K562 (cell line): ENCODE results near the gene HDAC10. TPM values are rescaled to one million over a fixed set of nuclear protein-coding genes. Genes with fewer than 3 reads are reported as not detected.
A peak's percentile ranks its signal among the peaks of the same experiment; 100 is the strongest.

Experiments
- ATAC-seq: fragments of 200-7000 bp; cut with Tn5 transposase; 3 replicates; pipeline ENCODE4 v1.9.1; 2020; ENCODE audit warnings: moderate library complexity
- BruUV-seq: library from RNA; stranded (reverse); fragments of 400-500 nt; replicated peaks from 2 replicates; lab custom pipeline; 2021; lab: Mats Ljungman, UMichigan
- CTCF ChIA-PET: fragments of 300-600 bp; formaldehyde crosslinking; extraction: SDS; loops from one replicate; lab custom pipeline; 2021; ENCODE audit warnings: low intra/inter-chr PET ratio; lab: Yijun Ruan, JAX
- POLR2A ChIA-PET: fragments of 300-600, 350-650 bp; sonication (Branson Sonifier 250); formaldehyde crosslinking; extraction: SDS; loops from one replicate; lab custom pipeline; 2021; ENCODE audit warnings: antibody characterized with exemption, inconsistent platforms; lab: Yijun Ruan, JAX
- DNase-seq, 4 experiments: peaks; one replicate each; pipeline versions ENCODE4 v3.0.0 to v3.0.0-alpha.2; 2011 to 2018; ENCODE audit warnings: low spot score in 3 of 4, mixed read lengths in 3 of 4; ENCODE audit errors: extremely low read depth in 1 of 4
- FAIRE-seq: peaks from 2 replicates; lab custom pipeline; 2011; peaks lifted over from hg19 to GRCh38; lab: Jason Lieb, UNC
- H2AFZ ChIP-seq: 2 replicates; pipeline ENCODE4 v1.6.0; 2011; ENCODE audit warnings: low read depth, low read length, control low read depth, inconsistent platforms
- H3K27ac ChIP-seq: fragments of 200-600 bp; 3 replicates; pipeline ENCODE4 v1.8.0; 2011; ENCODE audit warnings: low read depth, mild to moderate bottlenecking, control low read depth, inconsistent platforms, low read length, moderate library complexity, mixed read lengths; ENCODE audit errors: extremely low read depth
- H3K27me3 ChIP-seq, 2 experiments: fragments of 300-600 bp in 1 of 2; 2 replicates in 1 of 2; 3 replicates in 1 of 2; pipeline versions ENCODE4 v1.6.0 to v1.8.0; 2011; ENCODE audit warnings: inconsistent platforms in 2 of 2, low read length in 2 of 2, mild to moderate bottlenecking in 1 of 2, mixed read lengths in 1 of 2, moderate library complexity in 1 of 2; ENCODE audit not compliant: control insufficient read depth in 2 of 2, insufficient read depth in 2 of 2
- H3K36me3 ChIP-seq: fragments of 300-600 bp; 3 replicates; pipeline ENCODE4 v1.8.0; 2011; ENCODE audit warnings: mild to moderate bottlenecking, low read length, inconsistent platforms; ENCODE audit not compliant: control insufficient read depth, insufficient read depth
- H3K4me1 ChIP-seq, 2 experiments: fragments of 200-600 bp in 1 of 2; replicated peaks in 1 of 2; 2 replicates in 1 of 2; 3 replicates in 1 of 2; pipeline versions ENCODE4 v1.5.1 to v1.8.0; 2011; ENCODE audit warnings: inconsistent platforms in 2 of 2, low read length in 2 of 2, mild to moderate bottlenecking in 1 of 2, mixed read lengths in 1 of 2, moderate library complexity in 1 of 2; ENCODE audit not compliant: control insufficient read depth in 2 of 2, insufficient read depth in 2 of 2
- H3K4me2 ChIP-seq: 2 replicates; pipeline ENCODE4 v1.6.1; 2011; ENCODE audit warnings: low read length, control low read depth, inconsistent platforms, mixed read lengths; ENCODE audit not compliant: insufficient read depth
- H3K4me3 ChIP-seq: fragments of 200-600 bp; sonication (generic), shearing (Covaris generic); 2 replicates; pipeline ENCODE4 v1.5.1; 2016; ENCODE audit warnings: control low read depth, inconsistent platforms
- H3K79me2 ChIP-seq: fragments of 200-600 bp; 3 replicates; pipeline ENCODE4 v1.8.0; 2011; ENCODE audit warnings: low read length, inconsistent platforms; ENCODE audit not compliant: control insufficient read depth, insufficient read depth
- H3K9ac ChIP-seq, 2 experiments: 2 replicates each; pipeline versions ENCODE4 v1.6.0 to v1.6.1; 2011; ENCODE audit warnings: low read depth in 2 of 2, low read length in 2 of 2, control low read depth in 1 of 2, inconsistent platforms in 1 of 2, mild to moderate bottlenecking in 1 of 2, mixed read lengths in 1 of 2; ENCODE audit not compliant: insufficient read depth in 1 of 2
- H3K9me1 ChIP-seq: one replicate; pipeline ENCODE4 v1.6.0; 2011; ENCODE audit warnings: inconsistent platforms, mild to moderate bottlenecking, low read length, moderate library complexity; ENCODE audit not compliant: control insufficient read depth, insufficient read depth
- H3K9me3 ChIP-seq: replicated peaks from 2 replicates; pipeline ENCODE4 v1.5.1; 2011; ENCODE audit warnings: low read depth, low read length, inconsistent platforms; ENCODE audit not compliant: control insufficient read depth, insufficient read depth
- H4K20me1 ChIP-seq: replicated peaks from 2 replicates; pipeline ENCODE4 v1.6.1; 2011; ENCODE audit warnings: low read length, inconsistent platforms, mixed read lengths; ENCODE audit not compliant: control insufficient read depth, insufficient read depth
- ASH1L ChIP-seq: fragments of 450-650 bp; IDR thresholded peaks from 2 replicates; pipeline ENCODE4 v1.6.1; 2018; ENCODE audit warnings: borderline replicate concordance, mild to moderate bottlenecking, low read depth; ENCODE audit not compliant: partially characterized antibody
- NFIX ChIP-seq: fragments of 250-450 bp; sonication (Bioruptor Pico); IDR thresholded peaks from 2 replicates; pipeline ENCODE4 v1.4.0; 2020; ENCODE audit warnings: low read depth, mild to moderate bottlenecking, moderate library complexity
- POLR2A ChIP-seq: fragments of 450-650 bp; conservative IDR thresholded peaks from 2 replicates; pipeline ENCODE4 v1.6.1; 2016
- POLR2G ChIP-seq: fragments of 200-400 bp; formaldehyde crosslinking; IDR thresholded peaks from 2 replicates; pipeline ENCODE4 v1.6.1; 2017; ENCODE audit warnings: low read depth, mild to moderate bottlenecking, antibody characterized with exemption, low read length, moderate library complexity
- PTBP1 ChIP-seq: fragments of 200-400 bp; formaldehyde crosslinking; IDR thresholded peaks from 2 replicates; pipeline ENCODE4 v1.6.1; 2017; ENCODE audit warnings: low read depth, low read length
- RBFOX2 ChIP-seq: fragments of 200-400 bp; formaldehyde crosslinking; IDR thresholded peaks from 2 replicates; pipeline ENCODE4 v1.6.1; 2017; ENCODE audit warnings: low read depth, mild to moderate bottlenecking, low read length, moderate library complexity
- SMAD1 ChIP-seq: fragments of 150-350 bp; IDR thresholded peaks from 2 replicates; pipeline ENCODE4 v1.6.1; 2014; ENCODE audit warnings: low read length, low read depth; ENCODE audit not compliant: partially characterized antibody
- SNRNP70 ChIP-seq: fragments of 200-400 bp; formaldehyde crosslinking; optimal IDR thresholded peaks from 2 replicates; pipeline ENCODE3; 2017; ENCODE audit warnings: low read depth, low read length
- ZNF263 ChIP-seq: sonication (generic); formaldehyde crosslinking; IDR thresholded peaks from 2 replicates; pipeline ENCODE4 v1.8.0; 2022; ENCODE audit warnings: mild to moderate bottlenecking, missing genetic modification reagents, borderline replicate concordance
- ZNF311 ChIP-seq: fragments of 250-450 bp; sonication (Bioruptor Pico); IDR thresholded peaks from 2 replicates; pipeline ENCODE4 v1.4.0; 2020; ENCODE audit warnings: mild to moderate bottlenecking, moderate library complexity
- ZNF398 ChIP-seq: fragments of 250-450 bp; sonication (Bioruptor Pico); IDR thresholded peaks from 2 replicates; pipeline ENCODE4 v1.8.0; 2021; ENCODE audit warnings: moderate library complexity, mild to moderate bottlenecking, inconsistent platforms
- WGBS: fragments of 100-300 bp; shearing (Covaris generic); methylation state at CpG from one replicate; pipeline ENCODE4 v1.1.6; 2016; ENCODE audit warnings: low coverage, mixed read lengths; ENCODE audit not compliant: insufficient coverage; ENCODE audit errors: missing lambda C conversion rate; 5-methylcytosine and 5-hydroxymethylcytosine counted together
- in situ Hi-C: fragments of 300-500 bp; cut with MboI; formaldehyde crosslinking; loops from 4 replicates; pipeline ENCODE4 v1.15.0; 2018; ENCODE audit warnings: inconsistent platforms, mixed read lengths
- intact Hi-C: fragments of 100-400 bp; cut with micrococcal nuclease; formaldehyde crosslinking; loops from 2 replicates; pipeline ENCODE4 v1.14.2; 2022
- polyA plus RNA-seq, 8 experiments: library from polyadenylated mRNA; depleted of rRNA in 4 of 8; stranded (reverse) in 5 of 8; unstranded in 3 of 8; fragments of >200 nt; fragmentation: Nextera tagmentation in 2 of 8; fragmentation: Illumina TruSeq in 1 of 8; extraction: Ambion mirVana in 2 of 8; extraction: Trizol in 1 of 8; gene quantifications; 2 replicates each; pipeline versions ENCODE4 v1.2.1 to v1.2.3, GENCODE V29; 2011 to 2014; ENCODE audit warnings: inconsistent platforms in 1 of 8, missing spikeins in 1 of 8
- total RNA-seq, 7 experiments: library from RNA; depleted of rRNA in 6 of 7; stranded (reverse); fragments of >200 nt in 6 of 7; fragmentation: Illumina TruSeq in 2 of 7; extraction: Trizol in 2 of 7; gene quantifications; 2 replicates each; pipeline versions ENCODE4 v1.2.1 to v1.2.3, GENCODE V29; 2011 to 2021; ENCODE audit warnings: low replicate concordance in 1 of 7

Gene HDAC10
- total and polyA plus RNA-seq, 9 of the 15 experiments (the other 6 are each of a cell fraction or from before 2014, with no cell fraction given): 0.10 to 44.2 (median 6.5) TPM

- no peak for DNase-seq
- WGBS: 98% methylated on average over 14 of the region's 43 CpGs
- peaks cover 88% of the 10 kb centered on the region; the same call in 2 of the 3 replicates for H3K36me3 ChIP-seq
Measured at GRCh38 chr22:50218153-50218995, 32.7 kb downstream of the HDAC10 start.

More at GRCh38 chr22:50218153-50218995, 32.7 kb downstream of the HDAC10 start:
- FAIRE-seq: no peak
- BruUV-seq: no TSS peak
- TF ChIP-seq PTBP1 (no peak), SMAD1 (no peak), NFIX (CRISPR knock-in tag) (no peak), POLR2G (peak; percentile 60), ZNF398 (CRISPR knock-in tag) (no peak), POLR2A (0 out of 2 replicates have a peak, but pooled peaks have one; percentile 16), ZNF311 (no peak), ZNF263 (CRISPR knock-in tag) (no peak), RBFOX2 (peak; percentile 18; the same call in 1 of the 2 replicates), ASH1L (no peak), SNRNP70 (no peak)
- TF ChIP-seq, all 486 proteins: peak for 3
- Histone ChIP-seq H3K9ac (no peak overlapping the region), H3K9me1 (no peaks in the 10 kb centered on the region), H4K20me1 (no peaks in the 10 kb centered on the region), H3K9me3 (0 out of 2 replicates have a peak, but pooled peaks cover 1% of the 10 kb centered on the region), H3K27me3 (no peaks in the 10 kb centered on the region), H2AFZ (no peak overlapping the region), H3K79me2 (peaks cover 9% of the 10 kb centered on the region; the same call in 2 of the 3 replicates), H3K4me3 (no peak overlapping the region), H3K4me1 (peaks cover 0 to 30% of the 10 kb centered on the region in 2 experiments; a peak in 3 of 5 replicates), H3K4me2 (no peak overlapping the region), H3K27ac (no peak overlapping the region)
- ChIA-PET CTCF (no interaction called here), POLR2A (interaction anchor here (0.7 to 1.1 kb wide), 2 partner anchors 9 to 21 kb away, joined by 3 to 4 read pairs; no protein-coding TSS in a partner anchor)
- intact Hi-C loops (no loop called here), in situ Hi-C loops (no loop called here)
- no peak for ATAC-seq
